Measurements from ENCODE around the gene OSBPL1A. TPM values are rescaled to one million over a fixed set of nuclear protein-coding genes. Genes with fewer than 3 reads are reported as not detected.

Gene OSBPL1A
- total RNA-seq, 4 donors from 2014 or later, result 52.9 to 67.6 (median 59.0) TPM

GRCh38 chr18:24115628-24116027 lies 282.0 kb downstream of the OSBPL1A start:
- no peak for DNase-seq
- TF ChIP-seq POLR2A (IDR thresholded peaks at IDR 0.05) (no peak), CTCF (IDR thresholded peaks at IDR 0.05) (no peak)
- Histone ChIP-seq H3K27ac (no peak overlapping the region), H3K4me3 (no peak overlapping the region), H3K36me3 (peaks cover 0 to 11% (median 0%) of the 10 kb centered on the region in 3 donors), H3K4me1 (no peaks in the 10 kb centered on the region), H3K27me3 (no peaks in the 10 kb centered on the region), H3K9me3 (no peaks in the 10 kb centered on the region)

DNA sequence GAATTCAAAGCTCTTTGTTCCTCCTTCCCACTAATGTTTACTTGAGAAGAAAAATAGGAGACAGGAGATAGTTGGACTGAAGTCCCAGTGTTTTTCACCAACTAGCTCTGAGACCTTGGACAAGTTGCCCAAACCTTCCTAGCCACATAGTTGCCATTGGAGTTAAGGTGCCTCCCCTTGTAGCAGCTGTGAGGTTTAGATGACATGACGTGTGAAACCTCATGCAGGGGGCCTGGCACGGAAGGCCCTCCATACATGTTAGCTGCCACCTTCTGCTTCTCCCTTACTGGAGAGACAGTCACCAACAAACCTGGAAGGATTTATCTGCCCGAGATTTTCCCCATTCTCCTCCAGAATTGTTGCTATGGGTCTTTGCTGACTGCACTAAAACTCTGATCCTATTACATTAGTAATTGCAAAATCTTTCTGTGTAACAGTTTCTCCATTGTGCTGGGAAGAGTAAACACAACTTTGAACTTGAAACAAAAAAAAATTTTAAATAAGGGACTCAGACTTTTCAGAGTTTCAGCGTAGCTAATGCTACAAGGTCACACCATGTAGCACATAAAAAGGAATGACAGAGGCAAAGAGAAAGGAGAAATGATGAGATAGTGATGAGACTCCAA lies 282.6 kb downstream of the OSBPL1A start:
- no peak overlapping the region for H3K27ac ChIP-seq
- no peak overlapping the region for H3K4me3 ChIP-seq
- TF ChIP-seq POLR2A (IDR thresholded peaks at IDR 0.05) (no peak), CTCF (IDR thresholded peaks at IDR 0.05) (no peak)
- no peaks in the 10 kb centered on the region for H3K9me3 ChIP-seq
- H3K27me3 ChIP-seq, result no peaks in the 10 kb centered on the region
- H3K36me3 ChIP-seq, result peaks cover 0 to 6% (median 0%) of the 10 kb centered on the region in 3 donors
- DNase-seq, result no peak
- no peaks in the 10 kb centered on the region for H3K4me1 ChIP-seq

GRCh38 chr18:24112874-24113615 lies 284.6 kb downstream of the OSBPL1A start:
- H3K36me3 ChIP-seq, result peaks cover 0 to 4% (median 0%) of the 10 kb centered on the region in 3 donors
- H3K4me1 ChIP-seq, result no peaks in the 10 kb centered on the region
- peak in 2 of 3 donors; percentile 60 to 76 for DNase-seq
- peaks cover 0 to 4% (median 0%) of the 10 kb centered on the region in 4 donors for H3K9me3 ChIP-seq
- no peaks in the 10 kb centered on the region for H3K27me3 ChIP-seq
- no peak overlapping the region for H3K27ac ChIP-seq
- TF ChIP-seq CTCF (IDR thresholded peaks at IDR 0.05) (no peak), POLR2A (IDR thresholded peaks at IDR 0.05) (no peak)
- H3K4me3 ChIP-seq, result peak overlapping the region in 1 of 4 donors; percentile 27

GRCh38 chr18:24112464-24112863 lies 285.2 kb downstream of the OSBPL1A start:
- no peaks in the 10 kb centered on the region for H3K27me3 ChIP-seq
- peaks cover 0 to 4% (median 0%) of the 10 kb centered on the region in 4 donors for H3K9me3 ChIP-seq
- peaks cover 0 to 4% (median 0%) of the 10 kb centered on the region in 3 donors for H3K36me3 ChIP-seq
- TF ChIP-seq POLR2A (IDR thresholded peaks at IDR 0.05), result no peak
- no peak for TF ChIP-seq CTCF (IDR thresholded peaks at IDR 0.05)
- no peaks in the 10 kb centered on the region for H3K4me1 ChIP-seq
- H3K27ac ChIP-seq, result no peak overlapping the region
- H3K4me3 ChIP-seq, result no peak overlapping the region
- no peak for DNase-seq

Small RNA genes within 50 kb of the gene (small RNA-seq; reads per million reads assigned to genes)
- gene MIR320C2 (0 reads per million in 2 donors), gene RF00017 (0 reads per million in 2 donors), gene RF00019 (0 reads per million in 2 donors), gene RNA5SP452 (0.41 to 0.83 reads per million in 2 donors), gene RNU5A-6P (0 reads per million in 2 donors), gene RNU6-435P (0 reads per million in 2 donors)

Other genes with a start within 250 kb of the OSBPL1A start
- gene IMPACT, start 28.8 kb upstream of the OSBPL1A start, total RNA-seq, result 10 to 100 TPM; 10.3 to 18.2 (median 13.8) TPM
- gene HRH4, start 62.8 kb upstream of the OSBPL1A start, total RNA-seq, result not detected

All from Peyer's patch (tissue), 4 donors.